GM18499 (cell line): ENCODE measurements around the gene DCAF5.
"Not testable (repeated sequence)": the region's sequence is repeated elsewhere in the genome, so short reads cannot be mapped to it uniquely, and the experiment has no call there.

ENCODE experiments used
- ATAC-seq: cut with Tn5 transposase; IDR thresholded peaks from one replicate; pipeline ENCODE4 v1.9.1; 2021; ENCODE audit warnings: moderate number of reproducible peaks; ENCODE audit not compliant: insufficient read depth, unreplicated experiment

DCAF5 gene

GRCh38 chr14:69045857-69046475 is 107.0 kb downstream of the DCAF5 start:
- no peak for ATAC-seq

GRCh38 chr14:69044965-69045555 is 107.9 kb downstream of the DCAF5 start:
- no peak for ATAC-seq

GRCh38 chr14:69044296-69044695 is 108.6 kb downstream of the DCAF5 start:
- ATAC-seq: no peak

GRCh38 chr14:69043596-69044260 is 109.2 kb downstream of the DCAF5 start:
- ATAC-seq: no peak

GRCh38 chr14:69042787-69043444 is 110.0 kb downstream of the DCAF5 start:
- ATAC-seq: no peak

GRCh38 chr14:69042299-69042698 is 110.6 kb downstream of the DCAF5 start:
- ATAC-seq: no peak

GRCh38 chr14:69041783-69042182 is 111.1 kb downstream of the DCAF5 start:
- no peak for ATAC-seq

- ATAC-seq: no peak
Measured at GRCh38 chr14:69040353-69040752, 112.6 kb downstream of the DCAF5 start.

GRCh38 chr14:69039288-69039628 is 113.7 kb downstream of the DCAF5 start:
- ATAC-seq: no peak

GRCh38 chr14:69038455-69039287 is 114.2 kb downstream of the DCAF5 start:
- ATAC-seq: no peak

GRCh38 chr14:69037790-69038454 is 115.0 kb downstream of the DCAF5 start:
- ATAC-seq: no peak

- no peak for ATAC-seq
Measured at GRCh38 chr14:69036757-69037506, 116.0 kb downstream of the DCAF5 start.

GRCh38 chr14:69034612-69035262 is 118.2 kb downstream of the DCAF5 start:
- no peak for ATAC-seq

- ATAC-seq: no peak
Measured at GRCh38 chr14:69027242-69027913, 125.5 kb downstream of the DCAF5 start.

GRCh38 chr14:69023035-69023434 is 129.9 kb downstream of the DCAF5 start:
- no peak for ATAC-seq

- ATAC-seq: not testable (repeated sequence)
Measured at GRCh38 chr14:69022093-69022492, 130.8 kb downstream of the DCAF5 start.

GRCh38 chr14:69017706-69018105 is 135.2 kb downstream of the DCAF5 start:
- ATAC-seq: no peak

GRCh38 chr14:69014829-69015259 is 138.1 kb downstream of the DCAF5 start:
- ATAC-seq: no peak
